Measurements from ENCODE around the gene FAM177B.

FAM177B gene

DNA sequence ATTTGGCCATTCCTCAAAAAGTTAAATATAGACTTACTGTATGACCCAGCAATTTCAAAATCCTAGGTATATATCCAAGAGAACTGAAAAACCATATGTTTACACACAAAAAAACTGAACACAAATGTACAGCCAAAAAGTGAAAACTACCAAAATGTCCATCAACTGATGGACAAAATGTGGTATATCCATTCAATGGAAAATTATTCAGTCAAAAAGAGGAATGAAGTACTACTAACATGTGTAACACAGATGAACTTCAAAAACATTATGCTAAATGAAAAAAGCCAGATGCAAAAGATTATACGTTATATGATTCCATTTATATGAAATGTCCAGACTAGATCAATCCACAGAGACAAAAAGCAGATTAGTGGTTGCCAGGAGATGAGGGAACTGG is 32.7 kb upstream of the FAM177B start:
- no peak overlapping the region for H3K4me3 ChIP-seq (ENCODE audit: low read depth, low read length)
- TF ChIP-seq CTCF (IDR thresholded peaks at IDR 0.05; ENCODE audit: low read depth, low read length), result no peak

DNA sequence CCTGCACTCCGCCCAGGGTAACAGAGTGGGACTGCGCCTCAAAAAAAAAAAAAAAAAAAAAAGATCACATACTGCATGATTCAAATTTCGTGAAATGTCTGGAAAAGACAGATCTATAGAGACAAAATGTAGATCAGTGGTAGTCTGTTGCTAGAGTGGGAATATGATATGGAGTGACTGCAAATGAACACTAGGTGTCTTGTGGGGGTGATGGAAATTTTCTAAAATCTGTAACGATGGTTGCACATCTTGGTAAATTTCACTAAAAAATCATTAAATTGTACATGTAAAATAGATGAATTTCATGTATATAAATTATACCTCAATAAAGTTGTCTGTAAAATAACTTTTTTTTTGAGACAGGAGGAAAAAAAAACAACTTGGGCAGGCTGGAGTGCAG is 30.2 kb upstream of the FAM177B start:
- no peak for TF ChIP-seq CTCF (IDR thresholded peaks at IDR 0.05; ENCODE audit: low read depth, low read length)
- H3K4me3 ChIP-seq (ENCODE audit: low read depth, low read length), result no peak overlapping the region

DNA sequence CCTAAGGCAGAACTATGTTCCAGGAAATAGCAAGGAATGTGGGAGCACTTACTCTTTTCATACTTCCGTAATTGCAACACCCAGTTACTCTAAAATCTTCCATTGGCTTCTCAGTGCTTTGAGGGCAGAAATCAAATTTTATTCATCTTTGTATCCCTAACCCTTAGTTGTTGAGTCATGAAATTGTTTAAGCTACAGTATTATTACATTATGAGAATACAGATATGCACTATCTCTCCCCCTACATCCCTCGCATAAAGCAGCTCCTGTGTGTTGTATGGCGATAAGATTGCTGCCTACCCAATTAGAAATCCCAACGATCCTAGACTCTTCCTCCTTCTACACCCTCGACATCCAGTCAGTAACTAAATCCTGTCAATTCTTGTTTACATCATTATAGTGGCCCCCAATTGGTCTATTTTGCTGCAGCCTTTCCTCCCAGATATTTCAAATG is 27.3 kb upstream of the FAM177B start:
- H3K4me3 ChIP-seq (ENCODE audit: low read depth, low read length), result no peak overlapping the region; the same call in 1 of the 2 replicates

DNA sequence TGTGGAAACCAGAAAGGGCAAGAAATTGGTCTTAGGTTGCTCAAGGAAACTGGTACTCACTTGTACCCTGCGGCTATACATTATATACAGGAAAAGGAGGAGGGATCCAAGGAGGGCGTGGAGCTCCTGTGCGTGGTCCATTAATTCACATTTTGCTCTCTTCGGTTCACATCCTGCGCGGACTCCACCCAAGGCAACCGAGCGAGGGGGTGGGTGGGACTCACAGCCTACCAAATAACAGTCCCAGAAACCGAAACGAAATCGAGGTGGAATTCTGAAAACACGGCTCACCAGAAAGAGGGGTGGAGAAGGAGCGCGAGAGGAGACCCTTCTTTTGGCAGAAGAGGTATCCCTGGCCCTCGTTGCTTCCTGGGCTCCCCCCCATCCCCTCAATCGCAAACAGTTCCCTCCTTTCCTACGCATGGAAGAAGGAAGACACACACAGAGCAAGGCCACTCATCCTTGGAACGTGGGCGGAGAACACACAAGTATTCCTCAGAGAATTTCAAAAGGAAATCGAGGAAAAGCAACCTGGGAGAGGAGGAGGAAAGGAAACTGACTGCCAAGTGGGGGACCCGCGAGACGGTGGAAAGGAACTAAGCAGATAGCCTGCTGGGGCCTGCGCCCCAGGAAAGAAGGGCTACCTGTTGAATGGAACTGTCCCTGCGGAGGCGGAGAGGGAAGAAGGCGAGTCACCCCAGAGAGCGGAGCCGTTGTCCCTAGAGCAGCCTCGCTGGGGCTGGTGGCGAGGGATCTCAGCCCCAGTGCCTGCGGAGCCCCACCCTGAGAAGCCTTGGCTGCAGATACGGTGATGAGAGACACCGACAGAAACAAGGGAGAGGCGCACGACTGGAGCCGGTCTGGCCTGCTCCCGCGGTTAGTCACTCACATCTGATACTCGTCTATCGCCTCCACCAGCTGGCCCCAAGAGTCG is 25.4 kb upstream of the FAM177B start:
- TF ChIP-seq CTCF (IDR thresholded peaks at IDR 0.05; ENCODE audit: low read depth, low read length), result no peak

More for the DNA sequence above, 27.3 kb upstream of the FAM177B start:
- TF ChIP-seq CTCF (IDR thresholded peaks at IDR 0.05; ENCODE audit: low read depth, low read length), result no peak

DNA sequence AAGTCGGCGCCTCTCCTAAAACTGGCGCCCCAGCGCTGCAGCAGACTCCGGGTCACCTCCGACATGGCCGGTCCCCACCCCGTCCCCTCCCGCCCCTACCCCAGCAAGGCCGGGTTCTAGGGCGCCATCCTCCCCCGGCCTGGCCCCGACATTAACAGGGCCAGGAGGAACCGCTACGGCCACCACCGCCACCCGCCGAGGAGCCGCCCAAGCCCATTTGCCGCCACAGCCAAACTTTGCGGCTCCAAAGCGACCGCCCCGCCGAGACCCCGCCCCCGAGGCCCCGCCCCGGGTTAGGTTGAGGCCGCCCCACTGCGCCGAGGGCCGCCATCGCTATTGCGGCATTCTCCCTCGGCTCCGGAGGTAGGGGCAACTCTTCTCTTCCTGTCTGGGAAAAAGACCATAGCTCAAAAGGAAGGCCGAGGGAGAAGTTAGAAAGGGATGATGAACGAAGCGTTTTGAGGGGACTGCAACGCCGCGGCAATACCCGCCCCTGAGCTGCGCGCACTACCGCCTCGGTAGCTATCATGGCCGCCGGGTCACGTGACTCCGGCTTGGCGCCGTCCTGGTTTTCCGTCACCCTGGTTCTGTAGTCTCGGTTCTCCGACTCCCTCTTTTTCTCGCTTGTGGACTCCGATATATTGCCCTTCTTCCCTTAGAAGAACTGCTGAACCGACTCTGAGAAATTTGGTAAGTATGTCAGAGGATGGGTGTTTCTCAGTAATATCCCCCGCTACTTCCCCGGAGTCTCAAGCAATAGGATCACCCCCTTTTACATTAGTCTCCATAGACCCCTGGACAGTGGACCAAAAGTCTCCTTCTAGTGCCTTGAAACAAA is 24.5 kb upstream of the FAM177B start, which contains the start of the genes AIDA and BROX:
Gene AIDA, minus strand, starts transcription at position 239 of the 838 bp plus-strand sequence. Its CDS starts 174 bp downstream, at position 65.
Gene BROX, plus strand, starts transcription at position 312 of the 838 bp plus-strand sequence. CDS start 3,136 bp downstream, outside the sequence.
- TF ChIP-seq CTCF (IDR thresholded peaks at IDR 0.05; ENCODE audit: low read depth, low read length), result no peak
- peak within 1 kb of the TSS; percentile 99 for H3K4me3 ChIP-seq (ENCODE audit: low read depth, low read length)

More for the DNA sequence above, 25.4 kb upstream of the FAM177B start:
- H3K4me3 ChIP-seq (ENCODE audit: low read depth, low read length), result peak overlapping the region; percentile 99

GRCh38 chr1:222713091-222713961 is 23.7 kb upstream of the FAM177B start:
- TF ChIP-seq CTCF (IDR thresholded peaks at IDR 0.05; ENCODE audit: low read depth, low read length), result no peak
- peak overlapping the region; percentile 99 for H3K4me3 ChIP-seq (ENCODE audit: low read depth, low read length)
